Measurements from ENCODE around the gene OR51B2.

OR51B2 gene

DNA sequence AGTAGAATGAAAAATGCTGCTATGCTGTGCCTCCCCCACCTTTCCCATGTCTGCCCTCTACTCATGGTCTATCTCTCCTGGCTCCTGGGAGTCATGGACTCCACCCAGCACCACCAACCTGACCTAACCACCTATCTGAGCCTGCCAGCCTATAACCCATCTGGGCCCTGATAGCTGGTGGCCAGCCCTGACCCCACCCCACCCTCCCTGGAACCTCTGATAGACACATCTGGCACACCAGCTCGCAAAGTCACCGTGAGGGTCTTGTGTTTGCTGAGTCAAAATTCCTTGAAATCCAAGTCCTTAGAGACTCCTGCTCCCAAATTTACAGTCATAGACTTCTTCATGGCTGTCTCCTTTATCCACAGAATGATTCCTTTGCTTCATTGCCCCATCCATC lies 39.5 kb downstream of the OR51B2 start:
- Histone ChIP-seq H3K4me1 (no peaks in the 10 kb centered on the region), H3K9ac (no peak overlapping the region), H3K4me3 (ENCODE audit: low read depth, low read length) (no peak overlapping the region), H3K27me3 (ENCODE audit: control insufficient read depth, insufficient read depth, low read length) (no peaks in the 10 kb centered on the region), H3K79me2 (no peaks in the 10 kb centered on the region), H3K4me2 (ENCODE audit: low read length) (no peak overlapping the region), H2AFZ (no peak overlapping the region), H3K9me3 (ENCODE audit: control insufficient read depth, low read length) (no peaks in the 10 kb centered on the region), H3K36me3 (ENCODE audit: control insufficient read depth, insufficient read depth, low read length) (no peaks in the 10 kb centered on the region), H3K27ac (no peak overlapping the region)
- TF ChIP-seq CTCF (IDR thresholded peaks at IDR 0.05), result no peak

GRCh38 chr11:5283882-5284281 lies 40.2 kb downstream of the OR51B2 start:
- Histone ChIP-seq H3K79me2 (no peaks in the 10 kb centered on the region), H3K4me3 (ENCODE audit: low read depth, low read length) (no peak overlapping the region), H3K27me3 (ENCODE audit: control insufficient read depth, insufficient read depth, low read length) (no peaks in the 10 kb centered on the region), H3K9me3 (ENCODE audit: control insufficient read depth, low read length) (no peaks in the 10 kb centered on the region), H3K9ac (no peak overlapping the region), H3K36me3 (ENCODE audit: control insufficient read depth, insufficient read depth, low read length) (no peaks in the 10 kb centered on the region), H3K4me1 (no peaks in the 10 kb centered on the region), H3K4me2 (ENCODE audit: low read length) (no peak overlapping the region), H3K27ac (no peak overlapping the region), H2AFZ (no peak overlapping the region)
- no peak for TF ChIP-seq CTCF (IDR thresholded peaks at IDR 0.05)

- TF ChIP-seq CTCF (IDR thresholded peaks at IDR 0.05), result no peak
- Histone ChIP-seq H3K9ac (no peak overlapping the region), H3K9me3 (ENCODE audit: control insufficient read depth, low read length) (no peaks in the 10 kb centered on the region), H3K4me3 (ENCODE audit: low read depth, low read length) (no peak overlapping the region), H3K36me3 (ENCODE audit: control insufficient read depth, insufficient read depth, low read length) (no peaks in the 10 kb centered on the region), H3K27ac (no peak overlapping the region), H3K4me1 (no peaks in the 10 kb centered on the region), H2AFZ (no peak overlapping the region), H3K79me2 (no peaks in the 10 kb centered on the region), H3K4me2 (ENCODE audit: low read length) (no peak overlapping the region), H3K27me3 (ENCODE audit: control insufficient read depth, insufficient read depth, low read length) (no peaks in the 10 kb centered on the region)
Measured at GRCh38 chr11:5283086-5283485, 41.0 kb downstream of the OR51B2 start.

- TF ChIP-seq CTCF (IDR thresholded peaks at IDR 0.05), result no peak
- Histone ChIP-seq H3K36me3 (ENCODE audit: control insufficient read depth, insufficient read depth, low read length) (no peaks in the 10 kb centered on the region), H3K4me2 (ENCODE audit: low read length) (no peak overlapping the region), H3K9ac (no peak overlapping the region), H3K27me3 (ENCODE audit: control insufficient read depth, insufficient read depth, low read length) (no peaks in the 10 kb centered on the region), H3K4me1 (no peaks in the 10 kb centered on the region), H3K9me3 (ENCODE audit: control insufficient read depth, low read length) (no peaks in the 10 kb centered on the region), H3K27ac (no peak overlapping the region), H3K4me3 (ENCODE audit: low read depth, low read length) (no peak overlapping the region), H2AFZ (no peak overlapping the region), H3K79me2 (no peaks in the 10 kb centered on the region)
Measured at GRCh38 chr11:5282628-5283027, 41.5 kb downstream of the OR51B2 start.

- Histone ChIP-seq H3K4me3 (ENCODE audit: low read depth, low read length) (no peak overlapping the region), H3K27ac (no peak overlapping the region), H3K27me3 (ENCODE audit: control insufficient read depth, insufficient read depth, low read length) (no peaks in the 10 kb centered on the region), H3K4me2 (ENCODE audit: low read length) (no peak overlapping the region), H3K9ac (no peak overlapping the region), H3K4me1 (no peaks in the 10 kb centered on the region), H2AFZ (no peak overlapping the region), H3K79me2 (no peaks in the 10 kb centered on the region), H3K36me3 (ENCODE audit: control insufficient read depth, insufficient read depth, low read length) (no peaks in the 10 kb centered on the region), H3K9me3 (ENCODE audit: control insufficient read depth, low read length) (no peaks in the 10 kb centered on the region)
- TF ChIP-seq CTCF (IDR thresholded peaks at IDR 0.05), result no peak
Measured at GRCh38 chr11:5281596-5281995, 42.5 kb downstream of the OR51B2 start.

Measured in parathyroid adenoma (tissue), 2 donors.